ENCODE results near the gene CYP2F1. TPM values are rescaled to one million over a fixed set of nuclear protein-coding genes. Genes with fewer than 3 reads are reported as not detected.

CYP2F1 gene
- polyA plus RNA-seq, 4 donors: 0.04 TPM; not detected in 3

DNA sequence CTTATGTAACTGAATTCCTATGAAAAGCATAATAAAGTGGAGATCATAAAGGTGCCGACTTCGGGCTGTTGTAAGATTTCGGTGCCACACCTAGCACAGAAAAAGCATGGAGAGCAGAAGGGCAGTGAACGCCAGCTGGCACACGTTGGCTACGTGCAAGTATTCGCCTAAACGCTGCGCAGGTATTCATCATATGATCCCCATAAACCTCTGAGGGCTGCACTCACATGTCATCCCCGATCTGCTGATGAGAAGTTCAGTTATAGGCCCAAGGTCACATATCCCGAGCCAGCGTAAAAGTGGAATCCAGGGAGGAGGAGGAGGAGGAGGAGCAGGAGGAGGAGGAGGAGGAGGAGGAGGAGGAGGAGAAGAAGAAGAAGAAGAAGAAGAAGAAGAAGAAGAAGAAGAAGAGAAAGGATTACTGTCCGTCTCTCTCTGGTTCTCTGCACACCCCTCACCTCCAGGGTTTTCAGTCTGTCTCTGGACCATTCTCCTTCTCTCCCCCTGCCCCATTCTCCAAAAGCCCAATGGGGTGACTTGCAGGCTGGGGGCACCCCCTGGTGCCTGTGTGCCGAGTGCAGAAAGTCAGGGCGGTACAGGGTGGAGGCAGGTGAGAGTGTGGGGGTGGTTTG lies 60.2 kb downstream of the CYP2F1 start:
- DNase-seq (ENCODE audit: low read depth in 4 of 4, low spot score in 3 of 4): no peak

DNA sequence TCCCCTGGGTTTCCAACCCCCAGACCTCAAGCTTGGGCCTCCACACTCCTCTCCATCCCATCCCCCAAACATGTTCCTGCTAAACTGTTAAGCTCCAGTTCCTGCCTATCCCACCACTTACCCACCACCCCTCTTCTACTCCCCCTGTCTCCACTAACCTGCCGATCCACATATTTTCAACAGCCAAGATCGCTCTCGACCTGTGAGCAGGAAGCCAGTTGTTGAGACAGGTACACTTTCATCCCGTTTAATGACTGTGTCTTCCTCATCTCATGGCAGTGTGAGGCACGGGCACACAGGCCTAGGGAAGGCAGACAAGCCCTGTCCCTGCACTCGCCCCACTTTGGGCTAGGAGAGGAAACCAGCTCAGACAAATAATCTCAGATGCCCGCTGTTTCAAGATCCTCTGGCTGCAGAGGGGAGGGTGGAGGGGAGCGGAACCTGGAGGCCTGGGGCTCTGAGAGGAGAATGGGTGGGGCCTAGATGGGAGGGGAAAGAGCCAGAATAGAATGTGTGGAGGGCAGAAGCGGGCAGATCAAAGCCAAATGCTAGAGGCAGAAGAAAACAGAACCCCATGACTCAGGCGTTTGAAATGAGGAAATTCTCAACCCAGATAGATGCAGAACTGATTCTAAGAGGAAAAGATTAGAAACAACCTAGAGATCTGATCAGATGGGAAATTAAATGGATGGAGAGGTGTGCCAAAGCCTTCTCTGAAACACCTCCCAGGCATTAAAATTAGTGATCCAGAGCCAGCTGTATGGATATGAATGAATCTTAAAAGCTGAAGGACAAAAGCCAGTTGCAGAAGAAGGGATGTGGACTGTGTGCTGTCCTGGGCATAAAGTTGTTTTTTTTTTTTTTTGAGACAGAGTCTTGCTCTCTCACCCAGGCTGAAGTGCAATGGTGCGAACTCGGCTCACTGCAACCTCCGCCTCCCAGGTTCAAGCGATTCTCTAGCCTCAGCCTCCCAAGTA lies 61.9 kb downstream of the CYP2F1 start:
- no peak for DNase-seq (ENCODE audit: low read depth in 4 of 4, low spot score in 3 of 4)

Other genes with a start within 250 kb of the CYP2F1 start
- gene CYP2A7, start 232.2 kb upstream of the CYP2F1 start, polyA plus RNA-seq (ENCODE audit: insufficient read length in 4 of 4): not detected
- 1 to 10 TPM; 1.7 to 3.3 (median 2.2) TPM for gene CYP2B6, start 123.2 kb upstream of the CYP2F1 start, polyA plus RNA-seq (ENCODE audit: insufficient read length in 4 of 4)
- not detected for gene CYP2A13, start 26.0 kb upstream of the CYP2F1 start, polyA plus RNA-seq (ENCODE audit: insufficient read length in 4 of 4)
- under 1 TPM; 0.22 to 0.64 (median 0.42) TPM for gene CYP2S1, start 78.8 kb downstream of the CYP2F1 start, polyA plus RNA-seq (ENCODE audit: insufficient read length in 4 of 4)
- 10 to 100 TPM; 30.9 to 34.9 (median 32.5) TPM for gene AXL, start 104.8 kb downstream of the CYP2F1 start, polyA plus RNA-seq (ENCODE audit: insufficient read length in 4 of 4)
- 100 to 1,000 TPM; 202 to 215 (median 206) TPM for gene HNRNPUL1, start 149.9 kb downstream of the CYP2F1 start, polyA plus RNA-seq (ENCODE audit: insufficient read length in 4 of 4)
- gene CCDC97, start 195.7 kb downstream of the CYP2F1 start, polyA plus RNA-seq (ENCODE audit: insufficient read length in 4 of 4): 10 to 100 TPM; 33.1 to 36.2 (median 34.5) TPM
- gene TGFB1, start 239.5 kb downstream of the CYP2F1 start, polyA plus RNA-seq (ENCODE audit: insufficient read length in 4 of 4): 10 to 100 TPM; 24.0 to 37.9 (median 30.5) TPM
- gene B9D2, start 249.7 kb downstream of the CYP2F1 start, polyA plus RNA-seq (ENCODE audit: insufficient read length in 4 of 4): 10 to 100 TPM in 1 of 4 donors, 1 to 10 TPM in 3; 5.8 to 10.1 (median 6.3) TPM

Data from right renal pelvis (tissue), 4 donors.